ENCODE results near the gene KHDC3L. TPM values are rescaled to one million over a fixed set of nuclear protein-coding genes. Genes with fewer than 3 reads are reported as not detected.

KHDC3L gene
- total RNA-seq, 1 experiment from 2014 or later = not detected

- intact Hi-C loops (cut with micrococcal nuclease) = no loop called here
- Mint-ChIP-seq H3K4me3 (ENCODE audit: unreplicated experiment) (no peak overlapping the region), H3K27ac (ENCODE audit: low read depth, unreplicated experiment) (no peak overlapping the region), H3K9me3 (ENCODE audit: unreplicated experiment) (no peaks in the 10 kb centered on the region), H3K36me3 (ENCODE audit: insufficient read depth, unreplicated experiment) (no peaks in the 10 kb centered on the region), H3K4me1 (ENCODE audit: insufficient read depth, unreplicated experiment) (no peaks in the 10 kb centered on the region), H3K27me3 (ENCODE audit: insufficient read depth, unreplicated experiment) (no peaks in the 10 kb centered on the region)
- DNase-seq (ENCODE audit: unreplicated experiment) = no peak
- POLR2A ChIA-PET = no interaction called here
- CTCF ChIA-PET = interaction anchor here (0.9 kb wide), 1 partner anchor 9 kb away, joined by 4 read pairs; no protein-coding TSS in a partner anchor
- TF ChIP-seq, protein P1, sequence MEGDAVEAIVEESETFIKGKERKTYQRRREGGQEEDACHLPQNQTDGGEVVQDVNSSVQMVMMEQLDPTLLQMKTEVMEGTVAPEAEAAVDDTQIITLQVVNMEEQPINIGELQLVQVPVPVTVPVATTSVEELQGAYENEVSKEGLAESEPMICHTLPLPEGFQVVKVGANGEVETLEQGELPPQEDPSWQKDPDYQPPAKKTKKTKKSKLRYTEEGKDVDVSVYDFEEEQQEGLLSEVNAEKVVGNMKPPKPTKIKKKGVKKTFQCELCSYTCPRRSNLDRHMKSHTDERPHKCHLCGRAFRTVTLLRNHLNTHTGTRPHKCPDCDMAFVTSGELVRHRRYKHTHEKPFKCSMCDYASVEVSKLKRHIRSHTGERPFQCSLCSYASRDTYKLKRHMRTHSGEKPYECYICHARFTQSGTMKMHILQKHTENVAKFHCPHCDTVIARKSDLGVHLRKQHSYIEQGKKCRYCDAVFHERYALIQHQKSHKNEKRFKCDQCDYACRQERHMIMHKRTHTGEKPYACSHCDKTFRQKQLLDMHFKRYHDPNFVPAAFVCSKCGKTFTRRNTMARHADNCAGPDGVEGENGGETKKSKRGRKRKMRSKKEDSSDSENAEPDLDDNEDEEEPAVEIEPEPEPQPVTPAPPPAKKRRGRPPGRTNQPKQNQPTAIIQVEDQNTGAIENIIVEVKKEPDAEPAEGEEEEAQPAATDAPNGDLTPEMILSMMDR (IDR thresholded peaks at IDR 0.05; ENCODE audit: unreplicated experiment) = no peak
- BruUV-seq (replicated peaks) = no TSS peak
Measured at GRCh38 chr6:73369157-73369556, 6.7 kb downstream of the KHDC3L start.

DNA sequence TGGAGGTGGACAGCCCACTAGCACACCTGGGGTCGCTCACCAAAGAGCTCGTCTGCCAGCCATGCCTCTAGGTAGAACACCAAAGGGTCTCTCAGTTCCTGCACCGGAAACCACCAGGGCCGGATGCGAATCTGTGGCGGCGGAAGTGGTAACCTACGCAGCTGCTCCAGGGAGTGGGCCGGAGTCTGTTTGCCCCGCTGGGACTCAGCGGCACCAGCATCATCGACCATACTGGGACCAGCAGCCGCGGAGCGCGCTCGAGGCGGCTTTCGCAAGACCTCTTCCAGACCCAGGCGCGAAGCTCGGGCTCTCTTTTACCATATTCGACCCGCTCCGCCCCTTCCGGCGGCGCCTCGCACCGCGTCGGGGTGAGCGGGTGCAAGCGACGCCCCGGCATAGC lies 7.1 kb downstream of the KHDC3L start, which contains the start of gene OOEP:
OOEP (minus strand) TSS at position 335 of the 400 bp plus-strand sequence; CDS start at position 230, 105 bp downstream.
- no peaks in the 10 kb centered on the region for H3K4me1 Mint-ChIP-seq (ENCODE audit: insufficient read depth, unreplicated experiment)
- no peaks in the 10 kb centered on the region for H3K9me3 Mint-ChIP-seq (ENCODE audit: unreplicated experiment)
- TF ChIP-seq, protein P1 (IDR thresholded peaks at IDR 0.05; ENCODE audit: unreplicated experiment) = no peak
- intact Hi-C loops (cut with micrococcal nuclease) = no loop called here
- POLR2A ChIA-PET = no interaction called here
- BruUV-seq (replicated peaks) = no TSS peak
- CTCF ChIA-PET = interaction anchor here (0.9 kb wide), 1 partner anchor 9 kb away, joined by 4 read pairs; no protein-coding TSS in a partner anchor
- no peak within 1 kb of the TSS for H3K4me3 Mint-ChIP-seq (ENCODE audit: unreplicated experiment)
- H3K27me3 Mint-ChIP-seq (ENCODE audit: insufficient read depth, unreplicated experiment) = no peaks in the 10 kb centered on the region
- no peak within 1 kb of the TSS for H3K27ac Mint-ChIP-seq (ENCODE audit: low read depth, unreplicated experiment)
- no peak for DNase-seq (ENCODE audit: unreplicated experiment)
- no peaks in the 10 kb centered on the region for H3K36me3 Mint-ChIP-seq (ENCODE audit: insufficient read depth, unreplicated experiment)

GRCh38 chr6:73371984-73372383 lies 9.5 kb downstream of the KHDC3L start:
- DNase-seq (ENCODE audit: unreplicated experiment) = no peak
- no peaks in the 10 kb centered on the region for H3K4me1 Mint-ChIP-seq (ENCODE audit: insufficient read depth, unreplicated experiment)
- intact Hi-C loops (cut with micrococcal nuclease) = no loop called here
- ChIA-PET CTCF (interaction anchor here (0.7 kb wide), 1 partner anchor 42 kb away, joined by 3 read pairs; no protein-coding TSS in a partner anchor), POLR2A (no interaction called here)
- no TSS peak for BruUV-seq (replicated peaks)
- H3K36me3 Mint-ChIP-seq (ENCODE audit: insufficient read depth, unreplicated experiment) = no peaks in the 10 kb centered on the region
- TF ChIP-seq, protein P1 (IDR thresholded peaks at IDR 0.05; ENCODE audit: unreplicated experiment) = no peak
- H3K9me3 Mint-ChIP-seq (ENCODE audit: unreplicated experiment) = no peaks in the 10 kb centered on the region
- H3K27ac Mint-ChIP-seq (ENCODE audit: low read depth, unreplicated experiment) = no peak overlapping the region
- no peaks in the 10 kb centered on the region for H3K27me3 Mint-ChIP-seq (ENCODE audit: insufficient read depth, unreplicated experiment)
- no peak overlapping the region for H3K4me3 Mint-ChIP-seq (ENCODE audit: unreplicated experiment)

- H3K36me3 Mint-ChIP-seq (ENCODE audit: insufficient read depth, unreplicated experiment) = no peaks in the 10 kb centered on the region
- no peak overlapping the region for H3K4me3 Mint-ChIP-seq (ENCODE audit: unreplicated experiment)
- intact Hi-C loops (cut with micrococcal nuclease) = no loop called here
- no peaks in the 10 kb centered on the region for H3K27me3 Mint-ChIP-seq (ENCODE audit: insufficient read depth, unreplicated experiment)
- H3K27ac Mint-ChIP-seq (ENCODE audit: low read depth, unreplicated experiment) = no peak overlapping the region
- H3K4me1 Mint-ChIP-seq (ENCODE audit: insufficient read depth, unreplicated experiment) = no peaks in the 10 kb centered on the region
- POLR2A ChIA-PET = no interaction called here
- peak; percentile 25 for DNase-seq (ENCODE audit: unreplicated experiment)
- TF ChIP-seq, protein P1 (IDR thresholded peaks at IDR 0.05; ENCODE audit: unreplicated experiment) = no peak
- CTCF ChIA-PET = no interaction called here
- BruUV-seq (replicated peaks) = no TSS peak
- H3K9me3 Mint-ChIP-seq (ENCODE audit: unreplicated experiment) = no peaks in the 10 kb centered on the region
Measured at GRCh38 chr6:73372516-73372915, 10.1 kb downstream of the KHDC3L start.

Data from MCF 10A (cell line).